Smooth muscle cell (in vitro differentiated cells): ENCODE data around the gene R3HDML. TPM values are rescaled to one million over a fixed set of nuclear protein-coding genes. Genes with fewer than 3 reads are reported as not detected.

ENCODE experiments used
- DNase-seq: peaks from one replicate; lab custom pipeline; 2025; ENCODE audit not compliant: unreplicated experiment; lab: John Stamatoyannopoulos, UW
- H2AFZ ChIP-seq: fragments of 200-600 bp; sonication (generic); 2 replicates; pipeline ENCODE4 v1.6.0; 2016; ENCODE audit warnings: antibody characterized with exemption, low read depth, mild to moderate bottlenecking
- H3F3A ChIP-seq: fragments of 200-600 bp; sonication (generic); 2 replicates; pipeline ENCODE4 v1.6.0; 2017; ENCODE audit warnings: antibody characterized with exemption, low read depth
- H3K27ac ChIP-seq: fragments of 200-600 bp; sonication (generic); 2 replicates; pipeline ENCODE4 v1.5.1; 2016; ENCODE audit warnings: low read depth, mild to moderate bottlenecking
- H3K27me3 ChIP-seq: fragments of 200-600 bp; sonication (generic); 2 replicates; pipeline ENCODE4 v1.6.1; 2016; ENCODE audit warnings: low read depth, mild to moderate bottlenecking
- H3K36me3 ChIP-seq: fragments of 200-600 bp; sonication (generic); 2 replicates; pipeline ENCODE4 v1.5.1; 2016; ENCODE audit warnings: low read depth
- H3K4me1 ChIP-seq: fragments of 200-600 bp; sonication (generic); 2 replicates; pipeline ENCODE4 v1.5.1; 2016; ENCODE audit warnings: low read depth
- H3K4me2 ChIP-seq: fragments of 200-600 bp; sonication (generic); 2 replicates; pipeline ENCODE4 v1.6.0; 2016; ENCODE audit warnings: mild to moderate bottlenecking
- H3K4me3 ChIP-seq: fragments of 200-600 bp; sonication (generic); 2 replicates; pipeline ENCODE4 v1.5.1; 2016; ENCODE audit warnings: mild to moderate bottlenecking
- H3K79me2 ChIP-seq: fragments of 200-600 bp; sonication (generic); 2 replicates; pipeline ENCODE4 v1.6.0; 2016; ENCODE audit warnings: low read depth, mild to moderate bottlenecking
- H3K9ac ChIP-seq: fragments of 200-600 bp; sonication (generic); 2 replicates; pipeline ENCODE4 v1.6.0; 2016; ENCODE audit warnings: low read depth
- H3K9me3 ChIP-seq: fragments of 200-600 bp; sonication (generic); replicated peaks from 2 replicates; pipeline ENCODE4 v1.5.1; 2016; ENCODE audit warnings: low read depth
- H4K20me1 ChIP-seq: fragments of 200-600 bp; sonication (generic); 2 replicates; pipeline ENCODE4 v1.6.0; 2016; ENCODE audit warnings: low read depth
- WGBS: methylation state at CpG from one replicate; pipeline ENCODE4 v1.1.7; 2016; ENCODE audit warnings: low lambda C conversion rate; 5-methylcytosine and 5-hydroxymethylcytosine counted together
- polyA plus RNA-seq: library from polyadenylated mRNA; unstranded; fragments of >200 nt; fragmentation: Nextera tagmentation; extraction: Ambion mirVana; gene quantifications from 2 replicates; pipeline ENCODE4 v1.2.1, GENCODE V29; 2016
- total RNA-seq: library from RNA; depleted of rRNA; stranded (reverse); fragments of >200 nt; gene quantifications from 2 replicates; pipeline ENCODE4 v1.2.3, GENCODE V29; 2014
- TF ChIP-seq, protein P1 (sequence below): fragments of 200-600 bp; sonication (generic); IDR thresholded peaks from 2 replicates; pipeline ENCODE4 v1.5.1; 2017; ENCODE audit warnings: borderline replicate concordance, mild to moderate bottlenecking, antibody characterized with exemption; ENCODE audit not compliant: insufficient read depth, poor library complexity, severe bottlenecking

R3HDML gene
- total and polyA plus RNA-seq, 2 experiments from 2014 or later: not detected

GRCh38 chr20:44314870-44315269 lies 22.0 kb upstream of the R3HDML start:
- DNase-seq: no peak
- H3K27me3 ChIP-seq: no peaks in the 10 kb centered on the region
- H3F3A ChIP-seq: no peaks in the 10 kb centered on the region
- H3K36me3 ChIP-seq: no peaks in the 10 kb centered on the region
- no peak overlapping the region for H2AFZ ChIP-seq
- no peaks in the 10 kb centered on the region for H4K20me1 ChIP-seq
- no peaks in the 10 kb centered on the region for H3K79me2 ChIP-seq
- no peaks in the 10 kb centered on the region for H3K9me3 ChIP-seq
- H3K4me1 ChIP-seq: peaks cover 5% of the 10 kb centered on the region
- no peak overlapping the region for H3K4me3 ChIP-seq
- H3K9ac ChIP-seq: no peak overlapping the region
- no peak overlapping the region for H3K4me2 ChIP-seq
- no peak overlapping the region for H3K27ac ChIP-seq
- TF ChIP-seq, protein P1, sequence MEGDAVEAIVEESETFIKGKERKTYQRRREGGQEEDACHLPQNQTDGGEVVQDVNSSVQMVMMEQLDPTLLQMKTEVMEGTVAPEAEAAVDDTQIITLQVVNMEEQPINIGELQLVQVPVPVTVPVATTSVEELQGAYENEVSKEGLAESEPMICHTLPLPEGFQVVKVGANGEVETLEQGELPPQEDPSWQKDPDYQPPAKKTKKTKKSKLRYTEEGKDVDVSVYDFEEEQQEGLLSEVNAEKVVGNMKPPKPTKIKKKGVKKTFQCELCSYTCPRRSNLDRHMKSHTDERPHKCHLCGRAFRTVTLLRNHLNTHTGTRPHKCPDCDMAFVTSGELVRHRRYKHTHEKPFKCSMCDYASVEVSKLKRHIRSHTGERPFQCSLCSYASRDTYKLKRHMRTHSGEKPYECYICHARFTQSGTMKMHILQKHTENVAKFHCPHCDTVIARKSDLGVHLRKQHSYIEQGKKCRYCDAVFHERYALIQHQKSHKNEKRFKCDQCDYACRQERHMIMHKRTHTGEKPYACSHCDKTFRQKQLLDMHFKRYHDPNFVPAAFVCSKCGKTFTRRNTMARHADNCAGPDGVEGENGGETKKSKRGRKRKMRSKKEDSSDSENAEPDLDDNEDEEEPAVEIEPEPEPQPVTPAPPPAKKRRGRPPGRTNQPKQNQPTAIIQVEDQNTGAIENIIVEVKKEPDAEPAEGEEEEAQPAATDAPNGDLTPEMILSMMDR: no peak

DNA sequence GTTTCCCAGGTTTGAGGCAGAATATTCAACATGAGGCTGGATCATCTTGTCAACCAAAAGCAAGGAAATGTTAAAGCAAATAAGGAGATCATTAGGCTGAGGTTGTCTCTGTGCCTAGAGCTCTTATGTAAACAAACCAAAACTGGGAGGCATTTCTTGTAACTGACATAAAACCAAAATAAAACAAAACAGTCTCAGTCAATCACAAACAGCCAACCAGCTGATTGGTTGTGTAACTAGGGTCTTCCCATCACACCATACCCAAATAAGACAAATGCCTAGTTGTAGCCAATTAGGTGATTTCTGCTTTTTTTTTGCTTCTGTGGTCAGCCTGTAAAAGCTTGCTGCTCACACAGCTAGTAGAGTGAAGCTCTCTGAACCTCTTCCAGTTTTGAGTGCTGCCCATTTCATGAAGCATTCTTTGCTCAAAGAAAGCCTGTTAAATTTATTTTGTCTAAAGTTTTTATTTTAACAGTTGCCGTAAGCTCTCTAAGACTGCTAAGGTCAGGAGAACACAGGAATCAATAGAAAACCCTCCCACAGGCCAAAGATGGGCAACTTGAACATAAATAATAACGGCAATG lies 16.9 kb upstream of the R3HDML start:
- no peak overlapping the region for H2AFZ ChIP-seq
- 100% methylated on average over 2 of the region's 2 CpGs for WGBS
- H3K27ac ChIP-seq: no peak overlapping the region
- no peaks in the 10 kb centered on the region for H3F3A ChIP-seq
- no peak overlapping the region for H3K9ac ChIP-seq
- no peaks in the 10 kb centered on the region for H4K20me1 ChIP-seq
- no peak overlapping the region for H3K4me2 ChIP-seq
- no peaks in the 10 kb centered on the region for H3K9me3 ChIP-seq
- H3K36me3 ChIP-seq: no peaks in the 10 kb centered on the region
- H3K27me3 ChIP-seq: no peaks in the 10 kb centered on the region
- H3K79me2 ChIP-seq: no peaks in the 10 kb centered on the region
- no peak overlapping the region for H3K4me3 ChIP-seq
- DNase-seq: no peak
- TF ChIP-seq, protein P1: no peak
- H3K4me1 ChIP-seq: no peaks in the 10 kb centered on the region

DNA sequence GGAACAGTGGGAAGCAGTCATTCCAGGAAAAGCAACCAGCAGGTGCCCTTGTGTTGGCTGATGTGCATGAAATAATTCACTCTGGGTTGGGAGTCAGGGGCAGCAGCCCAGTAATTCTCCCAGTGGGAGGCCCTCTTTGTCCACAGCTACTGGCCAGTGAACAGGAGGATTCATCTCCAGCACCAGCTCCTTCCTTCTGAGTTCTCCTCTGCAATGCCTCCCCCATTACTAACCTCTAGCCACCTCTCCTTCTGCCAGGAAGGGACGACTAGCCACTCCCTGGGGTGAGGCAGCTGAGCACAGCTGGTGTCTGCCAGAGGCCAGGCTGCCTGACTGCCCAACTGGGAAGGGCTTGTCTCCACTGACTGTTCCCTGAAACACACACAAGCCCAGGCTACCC lies 12.5 kb upstream of the R3HDML start:
- H3F3A ChIP-seq: no peaks in the 10 kb centered on the region
- H3K27me3 ChIP-seq: no peaks in the 10 kb centered on the region
- 27% methylated on average over 1 of the region's 1 CpG for WGBS
- H3K27ac ChIP-seq: no peak overlapping the region
- TF ChIP-seq, protein P1: no peak
- no peak for DNase-seq
- no peak overlapping the region for H3K9ac ChIP-seq
- H3K4me2 ChIP-seq: no peak overlapping the region
- no peak overlapping the region for H2AFZ ChIP-seq
- no peak overlapping the region for H3K4me3 ChIP-seq
- no peaks in the 10 kb centered on the region for H3K79me2 ChIP-seq
- no peaks in the 10 kb centered on the region for H4K20me1 ChIP-seq
- H3K9me3 ChIP-seq: no peaks in the 10 kb centered on the region
- H3K4me1 ChIP-seq: peaks cover 6% of the 10 kb centered on the region
- H3K36me3 ChIP-seq: no peaks in the 10 kb centered on the region
